SH-SY5Y (cell line): ENCODE data around the gene TRAP1.

ENCODE experiments used
- GATA2 ChIP-seq: IDR thresholded peaks from 2 replicates; pipeline ENCODE4 v1.6.1; 2011; ENCODE audit warnings: mild to moderate bottlenecking, low read depth, low read length
- GATA3 ChIP-seq: IDR thresholded peaks from 2 replicates; pipeline ENCODE4 v1.6.1; 2011; ENCODE audit warnings: low read depth, mild to moderate bottlenecking, low read length, moderate library complexity

DNA sequence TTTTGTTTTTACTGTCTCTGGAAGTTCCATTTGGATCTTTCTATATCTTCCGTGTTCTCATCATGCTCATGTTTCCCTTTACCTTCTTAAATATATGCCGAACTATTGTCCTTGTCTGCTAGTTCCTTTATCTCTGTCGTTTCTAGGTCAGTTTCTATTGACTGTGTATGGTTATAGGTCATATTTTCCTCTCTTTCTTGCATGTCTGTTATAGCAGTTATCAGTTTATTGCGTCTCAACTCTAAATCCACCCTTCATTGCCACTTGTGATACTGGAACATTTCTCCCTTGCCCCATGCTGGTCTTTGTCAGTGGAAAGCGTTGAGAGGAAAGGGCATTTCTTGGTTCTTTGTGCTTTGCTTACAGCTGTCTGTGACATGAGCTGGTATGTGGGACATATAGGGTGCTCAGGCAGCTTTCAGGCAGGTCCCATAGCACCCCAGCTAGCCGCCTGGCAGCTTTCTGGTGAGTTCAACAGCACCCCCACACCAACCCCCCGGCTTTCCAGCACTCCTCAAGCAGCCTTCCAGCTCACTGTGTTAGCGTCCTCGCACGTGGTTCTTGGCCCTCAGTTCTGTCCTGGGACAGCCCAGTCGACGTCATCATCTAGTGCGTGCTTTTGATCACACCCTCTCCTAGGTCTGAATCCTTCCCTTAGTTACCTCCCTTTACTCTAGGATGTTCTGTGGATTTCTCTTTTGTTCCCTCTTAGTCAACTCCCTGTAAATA is 78.2 kb downstream of the TRAP1 start:
- TF ChIP-seq GATA3 = no peak
- TF ChIP-seq GATA2 = no peak
